Stimulated activated CD4-positive, alpha-beta T cell treated with anti-CD3 and anti-CD28 coated beads, TNF-alpha, amount 100 ng/mL, for 4 hours (primary cell): ENCODE data around the gene NELL1.

Experiments used
- DNase-seq, 3 experiments: peaks; one replicate each; pipeline ENCODE4 v3.0.0-alpha.2; 2020; ENCODE audit warnings: low read depth in 3 of 3

NELL1 gene

GRCh38 chr11:21412652-21413383 lies 743.4 kb downstream of the NELL1 start:
- no peak for DNase-seq

- DNase-seq: no peak
Measured at GRCh38 chr11:21414953-21415352, 745.6 kb downstream of the NELL1 start.

GRCh38 chr11:21415606-21416005 lies 746.2 kb downstream of the NELL1 start:
- no peak for DNase-seq

- DNase-seq: no peak
Measured at GRCh38 chr11:21421711-21422329, 752.4 kb downstream of the NELL1 start.

- DNase-seq: no peak
Measured at GRCh38 chr11:21426931-21427330, 757.5 kb downstream of the NELL1 start.

GRCh38 chr11:21427726-21428125 lies 758.3 kb downstream of the NELL1 start:
- DNase-seq: no peak

- no peak for DNase-seq
Measured at GRCh38 chr11:21428796-21429195, 759.4 kb downstream of the NELL1 start.

GRCh38 chr11:21429401-21429800 lies 760.0 kb downstream of the NELL1 start:
- DNase-seq: no peak

GRCh38 chr11:21430537-21430936 lies 761.2 kb downstream of the NELL1 start:
- DNase-seq: no peak

GRCh38 chr11:21446939-21447590 lies 777.7 kb downstream of the NELL1 start:
- DNase-seq: no peak

- DNase-seq: no peak
Measured at GRCh38 chr11:21447871-21448270, 778.5 kb downstream of the NELL1 start.

- DNase-seq: no peak
Measured at GRCh38 chr11:21456186-21456585, 786.8 kb downstream of the NELL1 start.

- DNase-seq: no peak
Measured at GRCh38 chr11:21460082-21460481, 790.7 kb downstream of the NELL1 start.

- DNase-seq: no peak
Measured at GRCh38 chr11:21461701-21462100, 792.3 kb downstream of the NELL1 start.

GRCh38 chr11:21464601-21465193 lies 795.3 kb downstream of the NELL1 start:
- no peak for DNase-seq

- DNase-seq: no peak
Measured at GRCh38 chr11:21465203-21465602, 795.8 kb downstream of the NELL1 start.

- no peak for DNase-seq
Measured at GRCh38 chr11:21465920-21466319, 796.5 kb downstream of the NELL1 start.

GRCh38 chr11:21470521-21470920 lies 801.1 kb downstream of the NELL1 start:
- no peak for DNase-seq

- DNase-seq: no peak
Measured at GRCh38 chr11:21472261-21472660, 802.9 kb downstream of the NELL1 start.

GRCh38 chr11:21474529-21474928 lies 805.1 kb downstream of the NELL1 start:
- DNase-seq: no peak

GRCh38 chr11:21475276-21475675 lies 805.9 kb downstream of the NELL1 start:
- no peak for DNase-seq

- DNase-seq: no peak
Measured at GRCh38 chr11:21476588-21476987, 807.2 kb downstream of the NELL1 start.

GRCh38 chr11:21480240-21480639 lies 810.9 kb downstream of the NELL1 start:
- DNase-seq: no peak
